ENCODE results near the gene LIME1.

- TF ChIP-seq CTCF (IDR thresholded peaks at IDR 0.05): no peak
- no peak for TF ChIP-seq POLR2AphosphoS5 (IDR thresholded peaks at IDR 0.05)
- no peak for TF ChIP-seq POLR2A (IDR thresholded peaks at IDR 0.05)
These were observed 37.2 kb downstream of the LIME1 start for GRCh38 chr20:63773571-63774241.

All from suprapubic skin (tissue), 4 donors.